HG03439 (cell line): ENCODE data around the gene GNGT2.

ENCODE experiments used
- ATAC-seq: cut with Tn5 transposase; IDR thresholded peaks from one replicate; pipeline ENCODE4 v1.9.1; 2021; ENCODE audit warnings: mild to moderate bottlenecking, moderate library complexity; ENCODE audit not compliant: unreplicated experiment

The GNGT2 gene

DNA sequence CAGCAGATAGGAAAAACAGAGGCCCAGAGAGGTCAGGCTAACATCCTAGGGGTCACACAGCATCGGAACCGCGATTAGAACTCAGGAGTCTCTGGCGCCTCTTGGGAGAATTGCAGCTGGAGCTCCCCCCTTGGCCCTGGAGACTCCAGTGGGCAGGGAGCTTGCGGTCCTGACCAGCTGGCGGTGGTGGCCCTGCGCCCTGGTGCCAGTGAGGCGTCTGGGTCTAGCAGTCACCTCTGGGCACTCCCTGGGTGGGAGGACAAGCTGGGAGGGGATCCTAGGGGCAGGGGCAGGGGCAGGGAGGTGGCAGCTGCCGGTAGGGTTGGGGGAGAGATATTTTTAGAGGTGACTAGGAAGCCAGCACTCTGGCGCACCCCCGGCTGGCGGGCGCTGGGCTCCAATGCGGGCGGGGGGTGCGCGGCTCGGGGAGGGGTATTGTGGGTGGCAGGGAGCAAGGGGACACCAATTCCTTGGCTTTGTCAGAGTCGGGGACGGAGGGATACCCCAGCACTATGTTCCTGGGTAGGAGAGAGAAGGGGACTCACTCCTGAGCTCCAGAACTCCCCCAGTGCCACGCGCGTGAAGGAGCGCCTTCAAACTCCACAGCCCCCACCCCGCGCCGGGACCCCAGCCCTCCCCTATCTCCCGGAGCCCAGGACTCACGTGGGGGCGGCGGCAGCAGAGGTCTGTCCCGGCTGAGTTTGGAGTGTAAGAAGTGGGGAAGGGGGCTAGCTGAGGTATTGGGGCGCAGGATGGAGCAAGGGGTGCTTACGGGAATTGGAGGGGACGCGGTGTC, 19.6 kb upstream of the GNGT2 start:
- ATAC-seq: no peak

DNA sequence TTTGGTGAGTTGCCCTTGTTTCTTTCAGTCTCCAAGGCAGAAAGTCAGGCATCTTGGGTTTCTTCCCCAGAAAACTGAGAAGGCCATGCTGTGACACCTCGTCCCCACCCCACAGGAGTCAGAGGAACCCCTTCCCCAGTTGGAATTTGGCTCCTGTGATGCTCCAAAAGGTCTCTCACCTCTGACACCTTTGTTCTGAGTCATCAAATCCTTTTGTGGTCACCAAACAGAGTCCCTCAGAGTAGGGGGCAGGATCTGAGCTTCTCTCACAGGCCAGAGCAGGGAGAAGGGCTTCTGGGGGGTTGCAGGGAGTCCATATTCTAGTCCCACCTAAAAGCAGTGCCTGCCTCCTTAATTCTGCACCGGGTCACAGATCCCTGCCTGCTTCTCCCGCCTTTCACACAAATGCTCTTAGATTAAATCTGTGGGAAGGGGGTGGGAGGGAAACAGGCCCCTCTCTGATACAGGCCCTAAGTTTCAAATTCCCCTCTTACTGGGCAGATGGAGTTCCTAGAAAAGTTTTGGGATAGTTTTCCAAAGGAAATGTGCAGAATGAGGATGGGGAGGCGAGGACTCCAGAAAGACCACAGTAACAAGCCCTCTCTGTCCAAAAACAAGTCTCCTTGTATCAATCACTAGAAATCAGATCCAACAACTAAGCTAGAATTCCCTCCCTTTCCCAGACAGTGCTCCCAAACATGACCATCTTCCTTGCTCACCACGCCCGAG, 18.9 kb upstream of the GNGT2 start:
- ATAC-seq: no peak

DNA sequence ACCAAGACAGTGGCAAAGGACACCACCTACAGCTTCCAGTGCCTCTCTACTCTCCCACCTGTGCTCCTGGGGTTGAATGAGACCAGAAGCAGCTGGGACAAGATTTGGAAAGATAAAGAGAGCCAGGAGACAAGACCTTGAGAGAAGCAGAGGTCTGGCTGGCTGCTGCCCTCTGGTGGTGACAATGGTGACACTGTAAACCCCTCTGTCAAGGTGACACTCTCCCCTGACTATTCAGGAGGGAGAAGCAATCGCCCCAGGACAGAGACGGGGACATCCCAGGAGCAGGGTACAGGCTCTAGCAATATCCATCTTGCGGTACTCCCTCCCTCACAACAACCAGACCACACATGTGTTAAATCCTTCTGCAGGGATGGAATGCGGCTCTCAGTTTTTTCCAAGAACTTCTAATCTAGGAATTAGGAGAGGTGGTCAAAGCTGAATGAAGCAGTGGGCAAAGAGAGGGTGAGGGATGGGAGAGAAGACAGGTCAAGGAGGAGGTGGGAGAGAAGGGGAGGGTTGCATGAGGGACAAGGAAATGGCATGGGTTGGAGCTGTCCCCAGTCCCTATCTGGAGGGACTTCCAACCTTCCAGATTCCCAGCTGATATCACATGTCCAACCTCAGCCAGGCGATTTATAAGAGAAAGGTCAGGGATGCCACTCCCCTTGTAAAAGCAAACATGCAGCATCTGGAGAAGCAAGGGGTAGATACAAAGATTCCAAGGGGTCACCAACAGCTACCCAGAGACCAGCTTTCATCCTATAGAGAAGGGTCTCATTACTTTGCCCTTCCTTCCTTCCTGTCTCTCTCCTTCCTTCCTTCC, 17.3 kb upstream of the GNGT2 start:
- ATAC-seq: no peak

DNA sequence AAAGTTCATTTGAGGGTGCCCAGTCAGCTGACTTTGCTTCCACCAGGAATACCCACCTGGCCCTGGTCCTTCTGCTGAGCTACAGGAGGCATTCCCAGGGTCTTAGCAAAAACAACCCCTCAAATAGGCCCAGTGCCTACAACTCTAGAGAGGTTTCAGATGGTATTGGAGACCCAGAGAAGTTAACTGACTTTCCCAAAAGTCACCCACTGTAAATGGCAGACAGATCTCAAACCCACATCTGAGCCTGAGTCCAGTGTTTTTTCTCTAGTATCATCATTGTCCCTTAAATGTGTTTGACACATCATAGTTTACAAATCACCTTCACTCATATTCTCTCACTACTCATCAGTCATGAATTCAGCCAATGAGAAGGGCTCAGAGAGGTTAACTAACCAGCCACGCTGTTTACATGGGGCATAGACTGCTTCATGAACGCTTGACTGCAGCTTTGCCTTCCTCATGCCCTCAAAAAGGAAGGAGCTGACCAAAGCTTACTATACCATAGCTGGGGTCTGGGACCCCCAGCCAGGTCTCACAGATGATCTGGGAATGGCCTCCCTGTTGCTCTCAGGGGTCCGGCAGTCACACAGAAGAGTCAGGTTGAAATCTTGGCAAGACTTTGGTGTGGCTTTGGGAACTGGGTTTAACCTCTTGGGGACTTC, 16.5 kb upstream of the GNGT2 start:
- no peak for ATAC-seq

DNA sequence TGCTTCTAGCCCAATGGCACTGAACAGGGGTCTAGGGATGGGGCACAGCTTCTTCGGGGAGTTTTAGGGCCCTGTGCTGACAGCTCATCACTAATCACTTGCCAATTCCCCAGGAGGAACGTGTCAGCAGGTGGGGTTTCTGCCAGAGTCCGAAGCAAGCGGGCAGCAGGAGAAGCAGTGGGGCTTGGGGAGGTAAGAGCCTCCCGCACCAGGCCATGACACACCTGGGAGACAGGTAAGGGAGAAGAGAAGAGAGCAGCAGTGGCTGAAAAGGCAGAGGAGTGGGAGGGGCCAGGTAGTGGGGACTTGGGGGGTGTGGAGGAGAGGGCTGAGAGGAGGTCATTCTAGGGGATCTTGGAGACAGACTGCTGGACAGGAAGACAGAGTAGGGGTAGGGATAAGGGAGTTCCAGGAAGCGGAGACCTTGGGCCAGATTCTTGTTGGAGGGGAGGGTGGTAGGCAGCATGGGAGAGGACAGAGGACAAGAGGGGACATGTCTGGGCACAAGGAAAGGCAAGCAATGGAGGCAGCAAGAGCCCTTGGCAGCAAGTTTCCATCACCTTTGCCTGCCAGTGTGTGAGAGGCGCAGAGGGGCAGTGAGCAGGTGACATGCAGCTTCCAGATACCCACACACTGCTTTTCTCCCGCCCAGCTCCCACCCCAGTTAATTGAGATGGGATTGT, 15.3 kb upstream of the GNGT2 start:
- ATAC-seq: no peak

DNA sequence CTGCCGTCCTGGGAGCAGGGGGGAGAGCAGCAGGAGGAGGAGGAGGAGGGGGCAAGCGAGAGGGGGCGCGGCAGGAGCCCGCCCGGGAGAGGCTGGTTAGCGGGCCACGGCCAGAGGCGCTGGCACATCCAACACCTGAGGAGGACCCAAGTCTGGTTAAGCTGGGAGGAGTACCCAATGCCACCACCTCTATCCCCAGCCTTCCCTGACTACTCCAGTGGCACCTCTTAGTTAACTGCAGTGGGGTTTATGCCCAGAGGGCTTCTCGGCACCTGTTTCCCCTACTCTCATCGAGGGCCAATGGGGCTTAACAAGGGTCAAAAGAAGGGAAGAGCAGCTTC, 14.6 kb upstream of the GNGT2 start:
- no peak for ATAC-seq

DNA sequence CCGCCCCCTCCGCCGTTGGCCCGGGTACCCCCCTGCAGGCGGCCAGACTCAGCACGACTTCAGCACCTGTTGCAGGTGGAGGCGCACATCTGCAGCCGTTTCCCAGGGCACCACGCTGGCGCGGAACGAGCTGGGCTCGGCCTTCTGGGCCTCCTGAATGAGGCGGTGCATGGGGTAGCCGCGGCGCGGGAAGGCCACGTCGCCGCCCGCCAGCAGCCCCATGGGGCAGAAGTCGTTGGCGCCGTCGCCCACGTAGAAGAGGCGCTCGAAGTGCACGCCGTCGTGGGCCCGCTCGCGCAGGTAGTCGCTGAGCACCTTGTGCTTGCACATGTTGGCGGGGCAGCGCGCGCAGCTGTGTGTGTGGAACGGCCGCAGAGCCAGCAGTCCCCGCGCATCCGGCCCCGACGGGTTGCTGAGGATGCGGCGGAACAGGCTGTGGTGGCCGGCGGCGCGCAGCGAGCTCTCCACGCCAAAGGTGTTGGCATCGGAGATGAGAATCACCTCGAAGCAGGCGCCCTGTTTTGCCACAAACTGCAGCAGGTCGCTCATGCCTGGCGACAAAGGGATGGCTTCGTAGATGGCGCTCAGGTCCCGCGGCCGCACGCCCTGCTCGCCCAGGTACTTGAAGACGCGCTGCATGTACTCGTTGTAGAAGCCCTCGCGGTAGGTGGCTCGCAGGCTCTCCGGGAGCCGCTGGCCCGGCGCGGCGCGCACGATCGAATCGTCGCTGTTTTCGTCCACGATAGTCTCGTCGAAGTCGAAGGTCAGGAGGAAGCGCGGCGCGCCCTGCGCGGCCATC, 14.0 kb upstream of the GNGT2 start:
- no peak for ATAC-seq

DNA sequence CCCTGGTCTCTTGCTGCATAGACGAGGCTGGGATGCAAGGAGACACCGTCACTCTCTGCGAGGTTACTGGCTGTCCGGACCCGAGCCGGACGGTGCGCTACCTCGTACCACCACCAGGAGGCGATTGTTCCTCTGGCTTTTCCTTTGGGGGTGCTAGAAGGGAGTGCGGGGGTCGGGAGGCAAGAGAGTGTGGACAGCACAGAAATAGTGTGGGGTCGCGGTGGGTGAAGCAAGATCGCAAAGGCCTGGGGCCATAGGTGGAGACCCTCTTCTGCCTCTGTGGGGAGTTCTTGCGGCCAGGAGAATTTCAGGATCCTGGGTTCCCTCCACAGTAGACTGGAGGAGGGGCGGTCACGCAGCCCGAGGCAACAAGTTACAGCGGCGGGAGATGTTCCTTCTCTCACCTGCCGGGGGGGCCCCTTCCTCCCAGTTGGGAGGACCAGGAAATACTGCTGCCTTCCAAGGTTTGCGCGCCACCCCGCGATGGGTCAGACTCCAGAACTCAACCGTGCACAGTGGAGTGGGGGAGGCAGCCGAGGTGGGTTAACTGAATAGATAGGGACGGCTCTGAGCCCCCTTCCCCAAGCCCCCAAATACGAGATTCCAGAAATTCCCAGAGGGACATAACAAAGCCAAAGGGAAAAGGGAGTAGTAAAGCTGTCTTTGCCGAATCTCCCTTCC, 13.3 kb upstream of the GNGT2 start:
- ATAC-seq: no peak

DNA sequence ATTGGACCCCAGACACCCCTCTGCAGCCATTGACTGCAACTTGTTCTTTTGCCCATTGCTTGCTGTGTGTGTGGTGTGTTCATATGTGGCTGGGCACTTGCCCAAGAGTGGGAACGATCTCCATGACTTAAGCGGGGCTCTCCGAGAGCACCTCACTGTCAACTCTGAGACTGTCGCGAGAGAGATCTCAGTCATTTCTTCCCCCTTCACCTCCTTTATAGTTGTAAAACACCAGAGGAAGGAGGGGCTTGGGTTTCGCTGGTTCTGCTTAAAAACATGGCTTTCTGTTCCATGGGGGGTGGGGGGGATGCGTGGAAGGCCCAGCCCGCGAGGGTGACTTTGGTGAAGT, 12.8 kb upstream of the GNGT2 start:
- ATAC-seq: no peak

DNA sequence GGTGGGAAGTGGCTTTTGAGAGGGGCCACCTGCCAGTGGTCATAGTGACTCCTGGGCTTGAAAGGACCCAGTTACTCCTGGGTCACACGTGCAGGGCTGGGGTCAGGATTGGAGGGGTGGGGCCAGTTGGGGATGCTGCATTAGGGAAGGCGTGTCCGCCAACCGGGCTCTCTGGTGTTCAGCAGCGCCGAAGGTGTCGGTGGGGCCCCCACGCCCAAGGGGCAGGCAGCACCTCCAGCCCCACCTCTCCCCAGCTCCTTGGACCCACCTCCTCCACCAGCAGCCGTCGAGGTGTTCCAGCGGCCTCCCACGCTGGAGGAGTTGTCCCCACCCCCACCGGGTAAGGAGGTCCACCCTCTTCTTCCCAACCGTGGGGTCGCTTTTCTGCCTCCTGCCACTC, 9.6 kb upstream of the GNGT2 start:
- ATAC-seq: no peak

DNA sequence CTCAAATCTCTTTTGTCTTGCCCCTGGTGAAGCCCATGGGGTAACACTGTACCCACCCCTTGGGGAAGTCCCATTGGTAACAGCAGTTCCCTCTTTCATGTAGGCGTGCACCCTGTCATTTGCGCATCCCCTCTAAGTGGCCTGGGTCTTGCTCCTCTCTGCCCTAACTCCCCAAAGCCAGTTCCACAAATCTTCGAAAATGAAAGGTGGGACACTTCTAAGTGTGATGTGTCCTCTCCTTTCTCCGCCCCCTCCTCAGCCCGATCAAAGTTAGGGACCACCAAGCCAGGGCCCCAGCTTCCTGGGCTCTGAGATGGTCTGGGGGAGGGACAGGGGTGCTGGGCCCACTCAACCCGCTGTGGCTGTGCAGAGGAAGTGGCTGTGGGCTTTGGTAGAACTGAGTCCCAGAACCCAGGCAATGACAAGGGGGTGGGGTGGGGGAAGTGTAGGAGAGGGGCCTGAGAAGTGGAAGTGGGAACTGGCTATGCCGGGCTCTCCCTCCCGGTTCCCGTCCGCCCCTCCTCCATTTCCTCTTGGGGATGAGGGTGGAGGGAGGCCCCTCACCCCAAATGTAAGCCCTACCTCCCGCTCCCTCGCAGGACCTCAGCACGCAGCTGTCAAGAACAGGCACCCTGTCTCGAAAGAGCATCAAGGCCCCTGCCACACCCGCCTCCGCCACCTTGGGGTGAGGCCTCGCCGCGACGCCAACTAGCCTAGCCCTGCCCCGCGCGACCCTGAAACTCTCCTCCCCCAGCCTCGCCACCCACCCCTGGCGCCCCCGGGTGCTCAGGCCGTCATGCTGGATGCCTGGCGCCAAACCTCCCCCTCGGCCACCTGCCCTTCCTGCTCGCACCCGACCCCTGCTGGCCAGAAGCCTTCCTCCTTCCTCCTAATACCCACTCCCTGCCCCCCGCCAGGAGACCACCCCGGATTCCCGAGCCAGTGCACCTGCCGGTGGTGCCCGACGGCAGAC, 8.9 kb upstream of the GNGT2 start:
- no peak for ATAC-seq

DNA sequence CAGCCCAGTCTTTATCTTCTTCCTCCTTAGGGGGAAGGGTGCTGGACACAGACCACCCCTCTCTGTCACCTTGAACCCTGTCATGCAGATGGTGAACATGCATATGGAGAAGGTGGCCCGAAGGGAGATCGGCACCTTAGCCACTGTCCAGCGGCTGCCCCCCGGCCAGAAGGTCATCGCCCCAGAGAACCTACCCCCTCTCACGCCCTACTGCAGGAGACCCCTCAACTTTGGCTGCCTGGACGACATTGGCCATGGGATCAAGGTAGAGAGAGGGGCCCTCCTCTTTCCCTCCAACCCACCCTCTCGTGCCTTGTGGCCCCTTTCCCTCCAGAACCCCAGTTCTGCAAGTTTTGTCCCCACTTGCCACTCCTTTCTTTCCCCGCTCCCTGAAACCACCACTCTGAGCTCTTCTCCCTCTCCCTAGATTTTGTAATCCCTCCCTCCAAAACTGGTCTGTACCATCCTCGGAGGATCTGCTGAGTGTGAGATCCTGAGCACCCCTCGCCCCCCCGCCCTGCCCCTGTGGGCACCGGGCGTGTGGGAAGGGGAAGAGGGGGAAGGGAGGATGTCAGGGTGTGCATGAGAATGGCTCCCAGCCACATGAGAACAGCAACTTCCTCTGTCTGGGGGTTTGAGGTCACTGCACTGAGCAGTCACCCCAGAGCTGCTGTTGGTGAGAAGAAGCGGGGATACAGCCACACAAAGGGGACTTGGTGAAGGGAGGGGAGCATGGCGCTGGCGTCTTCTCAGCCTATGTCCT, 7.5 kb upstream of the GNGT2 start:
- no peak for ATAC-seq

DNA sequence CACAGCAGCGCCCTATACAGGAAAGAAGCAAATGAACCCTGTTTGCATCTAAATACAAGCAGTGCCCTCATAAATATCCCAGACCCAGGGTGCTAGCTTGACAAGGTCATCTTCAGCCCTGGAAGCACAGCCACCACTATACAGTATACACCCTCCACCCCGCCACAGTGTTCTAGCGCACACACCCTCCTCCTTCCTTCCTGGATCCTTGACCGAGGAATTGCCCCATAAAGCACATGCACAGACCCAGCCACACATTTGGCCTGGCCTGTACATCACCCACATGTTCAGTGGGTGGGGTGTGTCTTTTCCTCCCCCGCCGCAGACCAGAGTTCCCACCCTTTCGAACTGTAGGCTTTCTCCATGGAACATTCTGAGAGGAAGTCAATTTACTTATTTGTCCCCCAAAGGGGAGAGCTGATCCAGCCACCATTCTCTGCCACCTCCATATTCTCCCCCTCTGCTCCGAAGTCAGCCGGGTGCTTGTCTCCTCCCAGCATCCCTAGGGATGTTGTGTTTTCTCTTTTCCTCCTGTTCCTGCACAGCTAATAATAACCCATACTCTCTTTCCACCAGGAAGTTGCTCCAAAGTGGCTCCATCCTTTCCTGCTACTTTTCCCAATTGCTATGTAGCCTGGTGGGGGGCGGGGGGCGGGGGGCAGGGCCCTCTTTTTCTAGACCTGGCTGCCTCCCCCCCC, 6.7 kb upstream of the GNGT2 start:
- ATAC-seq: no peak

DNA sequence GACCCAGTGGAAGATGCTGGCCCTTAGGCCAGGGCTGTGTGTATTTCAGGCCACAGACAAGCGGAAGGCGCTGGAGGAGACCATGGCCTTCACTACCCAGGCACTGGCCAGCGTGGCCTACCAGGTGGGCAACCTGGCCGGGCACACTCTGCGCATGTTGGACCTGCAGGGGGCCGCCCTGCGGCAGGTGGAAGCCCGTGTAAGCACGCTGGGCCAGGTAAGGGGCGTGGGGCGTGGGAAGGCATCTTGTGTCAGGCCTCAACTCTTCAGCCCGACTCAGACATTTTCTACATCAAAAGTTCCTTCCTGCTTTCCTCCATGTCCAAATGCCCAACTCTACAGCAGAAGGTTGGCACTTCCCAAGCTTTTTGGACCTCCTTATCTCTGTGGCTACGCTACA, 6.1 kb upstream of the GNGT2 start:
- ATAC-seq: no peak

DNA sequence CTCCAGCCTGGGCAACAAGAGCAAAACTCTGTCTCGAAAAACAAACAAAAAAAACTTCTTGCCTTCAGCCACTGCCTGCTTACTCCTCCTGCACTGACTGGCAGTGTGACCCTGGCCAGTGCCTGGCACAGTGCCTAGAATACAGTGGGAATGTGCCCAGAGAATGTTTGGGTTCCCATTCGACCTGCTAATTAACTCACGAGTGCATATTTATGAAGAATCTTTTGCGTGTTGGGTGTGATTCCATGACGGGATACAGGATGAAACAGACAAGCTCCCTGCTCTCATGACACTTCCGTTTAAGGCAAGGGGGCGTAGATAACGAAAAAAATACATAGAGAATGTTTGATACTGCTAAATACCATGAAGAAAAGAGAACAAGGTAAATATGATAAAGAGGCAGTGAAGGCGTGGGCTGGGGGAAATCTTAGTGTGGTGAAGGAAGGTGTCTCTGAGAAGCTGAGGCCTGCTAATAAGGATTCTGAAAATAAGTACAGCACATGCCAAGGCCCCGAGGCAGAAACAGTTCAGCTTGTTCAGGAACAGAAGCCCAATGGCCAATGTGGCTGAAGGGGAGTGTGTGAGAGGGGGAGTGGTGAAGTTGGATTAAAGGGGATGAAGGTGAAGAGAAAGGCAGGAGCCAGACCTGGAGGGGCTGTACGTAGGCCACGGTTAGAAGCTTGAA, 4.4 kb upstream of the GNGT2 start:
- no peak for ATAC-seq

DNA sequence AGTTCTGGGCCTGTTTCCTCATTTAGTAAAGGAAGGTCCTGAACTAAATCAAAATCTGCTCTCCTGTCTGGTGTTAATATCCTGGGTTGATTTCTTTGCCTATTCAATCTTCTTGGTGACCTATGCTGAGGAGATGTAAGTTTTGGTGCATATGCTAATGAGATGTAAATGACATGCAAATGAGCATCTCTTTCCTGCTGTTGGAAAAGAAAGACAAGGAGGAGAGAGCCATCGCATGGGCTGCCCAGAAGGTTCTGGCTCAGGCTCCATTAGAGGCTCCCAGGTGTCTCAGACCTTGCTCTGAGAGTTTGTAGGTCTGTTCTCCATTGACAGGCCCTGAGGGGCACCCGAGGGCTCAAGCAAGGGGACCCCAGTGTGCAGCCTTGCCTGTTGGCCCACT, 3.5 kb upstream of the GNGT2 start:
- no peak for ATAC-seq
